GM21447 (cell line): ENCODE results near the gene AACS.

Source experiments
- ATAC-seq: cut with Tn5 transposase; IDR thresholded peaks from one replicate; pipeline ENCODE4 v1.9.1; 2021; ENCODE audit not compliant: unreplicated experiment

Gene AACS

GRCh38 chr12:125149160-125150108 lies 84.2 kb downstream of the AACS start:
- ATAC-seq = peak; percentile 98

- ATAC-seq = no peak
Observed at GRCh38 chr12:125151284-125151683, 86.0 kb downstream of the AACS start.

GRCh38 chr12:125152463-125152862 lies 87.2 kb downstream of the AACS start:
- no peak for ATAC-seq

- ATAC-seq = no peak
Observed at GRCh38 chr12:125155366-125155765, 90.1 kb downstream of the AACS start.

GRCh38 chr12:125157177-125157576 lies 91.9 kb downstream of the AACS start:
- no peak for ATAC-seq

GRCh38 chr12:125159702-125160101 lies 94.5 kb downstream of the AACS start:
- ATAC-seq = no peak

GRCh38 chr12:125160281-125160955 lies 95.2 kb downstream of the AACS start:
- ATAC-seq = no peak

GRCh38 chr12:125161712-125162022 lies 96.4 kb downstream of the AACS start:
- ATAC-seq = no peak

GRCh38 chr12:125162489-125163028 lies 97.3 kb downstream of the AACS start:
- no peak for ATAC-seq

- ATAC-seq = no peak
Observed at GRCh38 chr12:125163148-125163547, 97.9 kb downstream of the AACS start.

GRCh38 chr12:125164541-125164940 lies 99.3 kb downstream of the AACS start:
- no peak for ATAC-seq

GRCh38 chr12:125166041-125166440 lies 100.8 kb downstream of the AACS start:
- no peak for ATAC-seq

- ATAC-seq = no peak
Observed at GRCh38 chr12:125167658-125168057, 102.4 kb downstream of the AACS start.

GRCh38 chr12:125169451-125169850 lies 104.2 kb downstream of the AACS start:
- no peak for ATAC-seq

- ATAC-seq = no peak
Observed at GRCh38 chr12:125169870-125170269, 104.6 kb downstream of the AACS start.

- ATAC-seq = no peak
Observed at GRCh38 chr12:125171267-125171666, 106.0 kb downstream of the AACS start.

GRCh38 chr12:125172231-125172850 lies 107.1 kb downstream of the AACS start:
- ATAC-seq = no peak

- no peak for ATAC-seq
Observed at GRCh38 chr12:125175576-125175975, 110.3 kb downstream of the AACS start.

- ATAC-seq = no peak
Observed at GRCh38 chr12:125178222-125178621, 113.0 kb downstream of the AACS start.

GRCh38 chr12:125180144-125180543 lies 114.9 kb downstream of the AACS start:
- ATAC-seq = no peak

- ATAC-seq = no peak
Observed at GRCh38 chr12:125181107-125181506, 115.9 kb downstream of the AACS start.
